ENCODE results near the gene TFCP2L1. TPM values are rescaled to one million over a fixed set of nuclear protein-coding genes. Genes with fewer than 3 reads are reported as not detected.

Gene TFCP2L1
- total and polyA plus RNA-seq, 11 donors = 0.04 to 1.5 (median 0.17) TPM; not detected in 1

- DNase-seq (no peak), ATAC-seq (no peak)
- 64 to 83% (median 72%) methylated on average over 7 of the region's 7 CpGs for WGBS, 4 donors
- Histone ChIP-seq H3K27me3 (peaks cover 0 to 43% (median 15%) of the 10 kb centered on the region in 9 donors), H3K4me1 (peaks cover 0 to 19% (median 6%) of the 10 kb centered on the region in 12 donors), H3K36me3 (no peaks in the 10 kb centered on the region), H3K9me3 (no peaks in the 10 kb centered on the region), H3K27ac (no peak overlapping the region), H3K4me3 (no peak overlapping the region)
- TF ChIP-seq POLR2A (IDR thresholded peaks at IDR 0.05) = no peak
- TF ChIP-seq CTCF (IDR thresholded peaks at IDR 0.05) = no peak
- intact Hi-C loops (cut with DNase I) = no loop called here
These were observed 3.3 kb downstream of the TFCP2L1 start for GRCh38 chr2:121281694-121282093.

GRCh38 chr2:121281107-121281506 lies 3.9 kb downstream of the TFCP2L1 start:
- Histone ChIP-seq H3K27me3 (peaks cover 0 to 40% (median 15%) of the 10 kb centered on the region in 9 donors), H3K4me1 (peaks cover 0 to 16% (median 6%) of the 10 kb centered on the region in 12 donors), H3K27ac (no peak overlapping the region), H3K9me3 (no peaks in the 10 kb centered on the region), H3K36me3 (no peaks in the 10 kb centered on the region), H3K4me3 (no peak overlapping the region)
- intact Hi-C loops (cut with DNase I) = no loop called here
- TF ChIP-seq CTCF (IDR thresholded peaks at IDR 0.05) (no peak), POLR2A (IDR thresholded peaks at IDR 0.05) (no peak)
- DNase-seq (no peak), ATAC-seq (no peak)
- WGBS, 4 donors = 88 to 91% (median 90%) methylated on average over 5 to 19 of the region's 19 CpGs

- Histone ChIP-seq H3K36me3 (no peaks in the 10 kb centered on the region), H3K9me3 (no peaks in the 10 kb centered on the region), H3K27ac (no peak overlapping the region), H3K4me1 (peaks cover 0 to 13% (median 4%) of the 10 kb centered on the region in 12 donors), H3K27me3 (peaks cover 0 to 29% (median 12%) of the 10 kb centered on the region in 9 donors), H3K4me3 (no peak overlapping the region)
- intact Hi-C loops (cut with DNase I) = no loop called here
- 74 to 89% (median 80%) methylated on average over 9 to 10 of the region's 10 CpGs for WGBS, 4 donors
- no peak for DNase-seq
- TF ChIP-seq POLR2A (IDR thresholded peaks at IDR 0.05) (no peak), CTCF (IDR thresholded peaks at IDR 0.05) (no peak)
- no peak for ATAC-seq
These were observed 5.4 kb downstream of the TFCP2L1 start for GRCh38 chr2:121279476-121280220.

GRCh38 chr2:121276341-121276740 lies 8.7 kb downstream of the TFCP2L1 start:
- H3K4me1 ChIP-seq = no peaks in the 10 kb centered on the region
- WGBS, 4 donors = 88 to 95% (median 89%) methylated on average over 6 of the region's 6 CpGs
- H3K36me3 ChIP-seq = no peaks in the 10 kb centered on the region
- no peak for DNase-seq
- H3K27me3 ChIP-seq = peaks cover 0 to 16% (median 0%) of the 10 kb centered on the region in 9 donors
- TF ChIP-seq POLR2A (IDR thresholded peaks at IDR 0.05) (no peak), CTCF (IDR thresholded peaks at IDR 0.05) (no peak)
- H3K27ac ChIP-seq = no peak overlapping the region
- ATAC-seq = no peak
- intact Hi-C loops (cut with DNase I) = no loop called here
- no peak overlapping the region for H3K4me3 ChIP-seq
- no peaks in the 10 kb centered on the region for H3K9me3 ChIP-seq
